NT2/D1 (cell line): Measurements from ENCODE around the gene SPTBN5.

Experiments used
- SUZ12 ChIP-seq: IDR thresholded peaks from 2 replicates; pipeline ENCODE4 v1.6.1; 2011; ENCODE audit not compliant: insufficient read length, insufficient read depth; ENCODE audit errors: extremely low read depth
- YY1 ChIP-seq: IDR thresholded peaks from 2 replicates; pipeline ENCODE4 v1.6.1; 2011; ENCODE audit not compliant: insufficient read length, insufficient read depth
- ZNF274 ChIP-seq: IDR thresholded peaks from 2 replicates; pipeline ENCODE4 v1.6.1; 2011; ENCODE audit warnings: mild to moderate bottlenecking, low read depth, low read length

- TF ChIP-seq YY1 (no peak), ZNF274 (no peak), SUZ12 (no peak)
These were observed 23.8 kb downstream of the SPTBN5 start for GRCh38 chr15:41869770-41870688.
